8988T (cell line): Measurements from ENCODE around the gene ARID3A.
"Not testable (repeated sequence)": the region's sequence is repeated elsewhere in the genome, so short reads cannot be mapped to it uniquely, and the experiment has no call there.

ENCODE experiments used
- DNase-seq: peaks from one replicate; pipeline ENCODE4 v3.0.0; 2011

Gene ARID3A, protein sequence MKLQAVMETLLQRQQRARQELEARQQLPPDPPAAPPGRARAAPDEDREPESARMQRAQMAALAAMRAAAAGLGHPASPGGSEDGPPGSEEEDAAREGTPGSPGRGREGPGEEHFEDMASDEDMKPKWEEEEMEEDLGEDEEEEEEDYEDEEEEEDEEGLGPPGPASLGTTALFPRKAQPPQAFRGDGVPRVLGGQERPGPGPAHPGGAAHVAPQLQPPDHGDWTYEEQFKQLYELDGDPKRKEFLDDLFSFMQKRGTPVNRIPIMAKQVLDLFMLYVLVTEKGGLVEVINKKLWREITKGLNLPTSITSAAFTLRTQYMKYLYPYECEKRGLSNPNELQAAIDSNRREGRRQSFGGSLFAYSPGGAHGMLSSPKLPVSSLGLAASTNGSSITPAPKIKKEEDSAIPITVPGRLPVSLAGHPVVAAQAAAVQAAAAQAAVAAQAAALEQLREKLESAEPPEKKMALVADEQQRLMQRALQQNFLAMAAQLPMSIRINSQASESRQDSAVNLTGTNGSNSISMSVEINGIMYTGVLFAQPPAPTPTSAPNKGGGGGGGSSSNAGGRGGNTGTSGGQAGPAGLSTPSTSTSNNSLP

DNA sequence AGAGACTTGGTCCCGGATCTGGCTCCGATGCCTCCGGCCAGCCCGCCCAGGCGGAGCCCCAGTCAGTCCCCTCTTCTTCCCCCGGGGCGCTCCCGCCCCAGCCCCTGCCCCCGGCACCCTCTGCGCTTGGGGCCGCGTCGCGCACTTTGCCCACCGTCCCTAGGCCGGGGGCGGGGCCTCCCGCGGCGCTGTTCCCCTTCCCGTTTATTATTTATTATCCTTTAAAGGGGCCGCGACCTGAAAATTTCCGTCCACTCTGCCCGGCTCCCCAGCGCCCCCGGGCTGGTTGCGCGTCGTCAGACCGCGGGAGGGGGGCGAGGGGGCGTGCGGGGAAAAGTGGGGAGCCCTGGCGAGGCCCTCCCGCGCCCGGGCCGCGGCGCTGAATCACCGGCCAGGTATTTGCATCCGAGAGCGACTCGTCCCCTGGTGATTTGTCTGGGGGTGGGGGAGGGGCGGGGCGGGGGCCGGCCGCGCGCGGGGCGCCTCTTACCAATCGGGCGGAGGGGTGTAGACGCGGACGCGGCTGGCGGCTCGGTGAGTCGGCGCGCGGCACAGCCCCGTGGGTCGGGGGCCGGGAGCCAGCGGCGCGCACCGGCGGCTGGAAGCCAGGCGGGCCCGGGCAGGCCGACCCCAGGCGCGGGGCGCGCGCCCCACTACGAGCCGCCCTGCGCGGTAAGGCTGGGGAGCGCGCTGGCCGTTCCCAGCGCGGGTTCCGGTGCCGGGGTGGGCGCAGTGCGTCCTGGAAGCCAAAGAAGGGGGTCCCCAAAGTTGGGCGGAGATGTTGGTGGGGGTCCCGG, at the start of gene ARID3A:
ARID3A (plus strand) TSS at position 510 of the 797 bp plus-strand sequence. CDS start 3,494 bp downstream, outside the sequence.
- peak; percentile 95 for DNase-seq

- DNase-seq = no peak
Observed at GRCh38 chr19:876089-876488, 49.7 kb upstream of the ARID3A start.

DNA sequence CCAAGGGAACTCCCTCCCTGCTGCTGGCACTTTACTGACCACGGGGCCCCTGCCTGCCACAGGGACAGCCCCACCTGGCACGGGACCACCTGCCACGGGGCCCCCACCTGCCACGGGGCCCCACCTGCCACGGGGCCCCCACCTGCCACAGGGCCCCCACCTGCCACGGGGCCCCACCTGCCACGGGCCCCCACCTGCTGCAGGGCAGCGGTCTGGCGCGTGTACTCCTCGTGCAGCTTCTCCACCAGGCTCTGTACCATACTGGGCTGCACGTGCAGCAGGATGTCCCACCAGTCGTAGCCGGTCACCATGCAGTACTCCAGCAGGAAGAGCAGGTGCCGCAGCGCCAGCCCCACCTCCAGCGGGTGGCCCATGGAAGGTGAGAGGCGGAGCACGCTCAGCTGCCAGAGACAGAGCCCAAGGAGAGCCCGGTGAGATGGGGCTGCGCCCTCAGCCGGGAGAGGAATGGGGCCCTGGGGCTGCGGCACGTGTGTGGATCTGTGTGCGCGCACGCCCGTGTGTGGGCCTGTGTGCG, 49.0 kb upstream of the ARID3A start:
- no peak for DNase-seq

DNA sequence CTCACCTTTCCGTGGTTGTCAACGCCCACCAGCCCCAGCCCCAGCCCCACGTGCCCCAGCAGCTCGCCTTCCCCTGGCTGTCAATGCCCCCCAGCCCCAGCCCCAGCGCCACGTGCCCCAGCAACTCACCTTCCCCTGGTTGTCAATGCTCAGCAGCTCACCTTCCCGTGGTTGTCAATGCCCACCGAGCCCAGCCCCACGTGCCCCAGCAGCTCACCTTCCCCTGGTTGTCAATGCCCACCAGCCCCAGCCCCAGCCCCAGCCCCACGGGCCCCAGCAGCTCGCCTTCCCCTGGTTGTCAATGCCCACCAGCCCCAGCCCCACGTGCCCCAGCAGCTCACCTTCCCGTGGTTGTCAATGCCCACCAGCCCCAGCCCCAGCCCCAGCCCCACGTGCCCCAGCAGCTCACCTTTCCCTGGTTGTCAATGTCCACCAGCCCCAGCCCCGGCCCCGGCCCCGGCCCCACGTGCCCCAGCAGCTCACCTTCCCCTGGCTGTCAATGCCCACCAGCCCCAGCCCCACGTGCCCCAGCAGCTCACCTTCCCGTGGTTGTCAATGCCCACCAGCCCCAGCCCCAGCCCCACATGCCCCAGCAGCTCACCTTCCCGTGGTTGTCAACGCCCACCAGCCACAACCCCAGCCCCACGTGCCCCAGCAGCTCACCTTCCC, 47.7 kb upstream of the ARID3A start:
- DNase-seq = not testable (repeated sequence)

DNA sequence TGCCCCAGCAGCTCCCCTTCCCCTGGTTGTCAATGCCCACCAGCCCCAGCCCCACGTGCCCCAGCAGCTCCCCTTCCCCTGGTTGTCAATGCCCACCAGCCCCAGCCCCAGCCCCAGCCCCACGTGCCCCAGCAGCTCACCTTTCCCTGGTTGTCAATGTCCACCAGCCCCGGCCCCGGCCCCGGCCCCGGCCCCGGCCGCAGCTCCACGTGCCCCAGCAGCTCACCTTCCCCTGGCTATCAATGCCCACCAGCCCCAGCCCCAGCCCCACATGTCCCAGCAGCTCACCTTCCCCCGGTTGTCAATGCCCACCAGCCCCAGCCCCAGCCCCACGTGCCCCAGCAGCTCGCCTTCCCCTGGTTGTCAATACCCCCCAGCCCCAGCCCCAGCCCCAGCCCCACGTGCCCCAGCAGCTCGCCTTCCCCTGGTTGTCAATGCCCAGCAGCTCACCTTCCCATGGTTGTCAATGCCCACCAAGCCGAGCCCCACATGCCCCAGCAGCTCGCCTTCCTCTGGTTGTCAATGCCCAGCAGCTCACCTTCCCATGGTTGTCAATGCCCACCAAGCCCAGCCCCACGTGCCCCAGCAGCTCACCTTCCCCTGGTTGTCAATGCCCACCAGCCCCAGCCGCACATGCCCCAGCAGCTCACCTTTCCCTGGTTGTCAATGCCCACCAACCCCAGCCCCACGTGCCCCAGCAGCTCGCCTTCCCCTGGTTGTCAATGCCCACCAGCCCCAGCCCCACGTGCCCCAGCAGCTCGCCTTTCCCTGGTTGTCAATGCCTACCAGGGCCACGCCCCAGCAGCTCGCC, 46.9 kb upstream of the ARID3A start:
- not testable (repeated sequence) for DNase-seq

DNA sequence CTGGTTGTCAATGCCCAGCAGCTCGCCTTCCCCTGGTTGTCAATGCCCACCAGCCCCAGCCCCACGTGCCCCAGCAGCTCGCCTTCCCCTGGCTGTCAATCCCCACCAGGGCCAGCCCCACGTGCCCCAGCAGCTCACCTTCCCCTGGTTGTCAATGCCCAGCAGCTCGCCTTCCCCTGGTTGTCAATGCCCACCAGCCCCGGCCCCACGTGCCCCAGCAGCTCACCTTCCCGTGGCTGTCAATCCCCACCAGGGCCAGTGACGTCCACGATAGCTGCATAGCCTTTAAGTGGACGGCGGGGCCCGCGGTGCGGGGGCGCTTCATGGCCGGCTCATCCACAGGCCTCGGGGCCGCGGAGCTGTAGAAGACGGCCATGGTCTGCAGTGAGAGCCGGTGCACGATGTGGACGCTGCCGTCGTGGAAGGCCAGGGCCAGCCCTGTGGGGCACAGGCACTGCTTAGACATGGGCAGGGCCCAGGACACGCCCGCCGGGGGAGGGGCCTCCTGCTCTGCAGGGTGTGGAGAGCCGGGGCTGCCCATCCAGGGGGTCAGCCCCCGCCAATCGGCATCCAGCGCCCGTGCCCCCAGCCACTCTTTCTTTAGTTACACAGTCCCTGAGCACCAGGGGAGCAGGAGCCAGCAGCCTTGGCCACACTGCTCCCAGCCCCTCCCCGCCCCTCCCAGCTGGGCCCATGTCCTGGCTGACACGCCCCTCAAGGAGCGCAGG, 46.0 kb upstream of the ARID3A start:
- DNase-seq = no peak

GRCh38 chr19:881385-882071, 44.3 kb upstream of the ARID3A start:
- no peak for DNase-seq

DNA sequence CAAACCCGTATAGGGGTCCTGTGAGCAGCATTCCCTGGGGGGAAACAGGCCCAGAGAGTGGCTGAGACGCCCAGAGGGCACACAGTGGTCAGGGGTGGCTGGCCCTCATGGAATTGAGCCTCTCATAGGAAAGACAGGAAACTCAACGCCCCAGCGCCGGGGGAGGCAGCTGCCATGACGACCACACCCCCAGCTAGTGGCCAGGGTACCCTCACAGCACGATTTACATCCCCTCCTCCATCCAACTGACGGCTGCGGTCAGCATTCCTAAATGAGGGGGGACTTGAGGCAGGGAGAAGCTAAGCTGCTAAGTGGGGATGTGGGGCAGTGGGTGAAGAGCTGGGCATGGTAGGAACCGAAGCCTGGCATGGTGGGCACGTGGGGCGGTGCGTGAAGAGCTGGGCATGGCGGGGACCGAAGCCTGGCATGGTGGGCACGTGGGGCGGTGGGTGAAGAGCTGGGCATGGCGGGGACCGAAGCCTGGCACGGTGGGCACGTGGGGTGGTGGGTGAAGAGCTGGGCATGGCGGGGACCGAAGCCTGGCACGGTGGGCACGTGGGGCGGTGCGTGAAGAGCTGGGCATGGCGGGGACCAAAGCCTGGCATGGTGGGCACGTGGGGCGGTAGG, 42.9 kb upstream of the ARID3A start:
- DNase-seq = no peak

DNA sequence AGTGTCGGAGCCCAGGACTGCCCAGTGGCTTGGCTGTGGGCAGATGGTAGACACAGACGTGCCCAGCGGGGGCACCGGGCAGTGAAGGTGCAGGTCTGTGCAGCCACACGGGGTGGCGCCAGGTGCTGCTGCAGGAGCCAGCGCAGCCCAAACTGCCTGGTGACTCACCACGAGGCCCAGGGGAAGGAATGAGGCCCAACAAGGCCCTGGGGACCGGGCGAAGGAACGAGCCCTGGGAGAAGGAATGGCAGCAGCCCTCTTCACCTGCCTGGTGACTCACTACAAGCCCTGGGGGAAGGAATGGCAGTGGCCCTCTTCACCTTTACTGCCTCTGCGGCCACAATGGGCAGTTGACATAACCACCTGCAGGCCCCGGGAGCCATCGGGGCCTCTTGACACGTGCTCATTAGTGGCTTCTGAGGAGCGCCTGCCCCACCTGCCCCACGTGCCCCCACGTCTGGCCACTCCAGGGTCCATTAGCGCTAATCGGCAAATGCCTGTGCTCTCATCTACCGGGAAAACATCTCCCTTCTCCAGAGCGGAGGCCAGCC, 42.1 kb upstream of the ARID3A start:
- peak; percentile 98 for DNase-seq

DNA sequence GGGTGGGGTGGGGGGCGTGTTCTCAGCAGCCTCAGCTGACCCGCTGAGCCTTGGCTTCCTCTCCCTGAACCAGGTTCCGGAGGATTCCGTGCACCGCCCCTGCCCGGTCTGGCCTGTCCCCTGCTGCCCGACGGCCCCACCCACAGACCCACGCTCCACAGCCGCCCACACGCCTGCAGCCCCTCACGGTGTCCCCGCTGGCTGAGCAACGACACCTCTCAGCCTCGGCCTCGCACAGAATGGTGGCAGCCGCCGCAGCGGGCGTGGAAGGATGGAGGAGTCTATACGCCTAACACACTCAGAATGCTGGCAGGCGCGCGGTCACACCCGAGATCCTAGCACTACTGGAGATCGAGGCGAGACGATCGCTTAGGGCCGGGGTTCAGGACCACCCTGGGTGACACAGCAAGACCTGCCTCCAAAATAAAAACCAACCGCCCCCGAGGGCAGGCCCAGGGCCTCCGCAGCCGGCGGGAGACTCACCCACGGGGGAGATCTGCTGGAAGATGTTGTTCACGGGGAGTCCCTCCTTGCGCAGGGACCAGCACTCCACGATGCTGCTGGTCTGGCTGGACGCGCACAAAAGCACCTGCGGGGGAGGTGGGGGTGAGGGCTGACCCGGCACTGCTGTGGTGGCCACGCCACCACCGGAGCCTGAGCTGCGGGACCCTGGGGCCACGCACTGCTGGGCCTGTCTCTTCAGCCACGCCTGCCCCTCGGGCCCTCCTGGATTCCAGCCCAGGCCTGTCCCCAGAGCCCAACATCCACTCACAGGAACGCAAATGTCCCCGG, 41.2 kb upstream of the ARID3A start:
- no peak for DNase-seq

GRCh38 chr19:885536-886224, 40.2 kb upstream of the ARID3A start:
- DNase-seq = no peak

GRCh38 chr19:887072-887471, 38.8 kb upstream of the ARID3A start:
- DNase-seq = no peak

DNA sequence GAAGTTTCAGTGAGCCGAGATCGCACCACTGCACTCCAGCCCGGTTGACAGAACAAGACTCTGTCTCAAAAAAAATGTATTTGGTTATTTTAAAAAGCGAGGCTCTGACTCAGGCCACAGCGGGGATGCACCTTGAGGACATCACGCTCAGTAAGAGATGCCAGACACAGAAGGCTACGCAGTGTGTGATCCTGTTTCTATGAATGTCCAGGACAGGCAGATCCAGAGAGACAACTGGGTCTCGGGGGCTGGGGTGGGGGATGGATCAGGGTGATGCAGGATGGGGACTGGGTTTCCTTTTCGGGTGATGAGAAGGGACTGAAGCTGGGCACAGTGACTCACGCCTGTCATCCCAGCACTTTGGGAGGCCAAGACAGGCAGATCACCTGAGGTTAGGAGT, 38.2 kb upstream of the ARID3A start:
- DNase-seq = no peak

- no peak for DNase-seq
Observed at GRCh38 chr19:888581-889385, 37.1 kb upstream of the ARID3A start.

- no peak for DNase-seq
Observed at GRCh38 chr19:889662-890295, 36.1 kb upstream of the ARID3A start.

DNA sequence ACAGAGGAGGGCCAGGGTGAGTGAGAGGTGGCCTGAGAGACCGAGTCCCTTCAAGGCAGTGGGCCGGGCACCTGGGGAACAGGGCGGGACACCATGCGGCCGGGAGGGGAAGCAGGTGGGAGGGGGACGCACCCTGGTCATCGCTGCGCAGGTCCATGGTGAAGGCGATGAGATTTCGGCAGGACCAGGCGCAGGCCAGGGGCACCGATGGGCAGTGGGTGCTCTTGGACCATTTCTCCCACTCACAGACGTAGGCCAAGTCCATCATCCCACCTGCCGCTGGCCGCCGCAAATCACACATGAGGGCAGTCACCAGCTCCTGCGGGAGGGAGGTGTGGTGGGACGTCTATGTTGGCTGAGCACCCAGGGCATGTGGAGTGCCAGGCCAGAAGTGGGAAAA, 35.0 kb upstream of the ARID3A start:
- no peak for DNase-seq
